ENCODE results near the gene ITPR2.
"Not testable (repeated sequence)": the region's sequence is repeated elsewhere in the genome, so short reads cannot be mapped to it uniquely, and the experiment has no call there.

ITPR2 gene

GRCh38 chr12:26359576-26359975 is 473.4 kb downstream of the ITPR2 start:
- DNase-seq (ENCODE audit: low read depth in 2 of 2): no peak

- no peak for DNase-seq (ENCODE audit: low read depth in 2 of 2)
Observed at GRCh38 chr12:26358651-26359050, 474.3 kb downstream of the ITPR2 start.

GRCh38 chr12:26347300-26347699 is 485.7 kb downstream of the ITPR2 start:
- DNase-seq (ENCODE audit: low read depth in 2 of 2): no peak

- DNase-seq (ENCODE audit: low read depth in 2 of 2): no peak
Observed at GRCh38 chr12:26346736-26347135, 486.3 kb downstream of the ITPR2 start.

- DNase-seq (ENCODE audit: low read depth in 2 of 2): no peak
Observed at GRCh38 chr12:26345471-26346003, 487.5 kb downstream of the ITPR2 start.

GRCh38 chr12:26341491-26341890 is 491.5 kb downstream of the ITPR2 start:
- no peak for DNase-seq (ENCODE audit: low read depth in 2 of 2)

- DNase-seq (ENCODE audit: low read depth in 2 of 2): no peak
Observed at GRCh38 chr12:26340649-26341048, 492.3 kb downstream of the ITPR2 start.

GRCh38 chr12:26339976-26340375 is 493.0 kb downstream of the ITPR2 start:
- no peak for DNase-seq (ENCODE audit: low read depth in 2 of 2)

- DNase-seq (ENCODE audit: low read depth in 2 of 2): no peak
Observed at GRCh38 chr12:26338586-26339572, 494.1 kb downstream of the ITPR2 start.

- no peak for DNase-seq (ENCODE audit: low read depth in 2 of 2)
Observed at GRCh38 chr12:26335651-26336050, 497.3 kb downstream of the ITPR2 start.

GRCh38 chr12:26334621-26335124 is 498.3 kb downstream of the ITPR2 start:
- DNase-seq (ENCODE audit: low read depth in 2 of 2): no peak

GRCh38 chr12:26331960-26332359 is 501.0 kb downstream of the ITPR2 start:
- DNase-seq (ENCODE audit: low read depth in 2 of 2): no peak

GRCh38 chr12:26331136-26331535 is 501.9 kb downstream of the ITPR2 start:
- no peak for DNase-seq (ENCODE audit: low read depth in 2 of 2)

- no peak for DNase-seq (ENCODE audit: low read depth in 2 of 2)
Observed at GRCh38 chr12:26327975-26328644, 504.9 kb downstream of the ITPR2 start.

GRCh38 chr12:26323673-26324072 is 509.3 kb downstream of the ITPR2 start:
- DNase-seq (ENCODE audit: low read depth in 2 of 2): no peak

- no peak for DNase-seq (ENCODE audit: low read depth in 2 of 2)
Observed at GRCh38 chr12:26319511-26319910, 513.5 kb downstream of the ITPR2 start.

- DNase-seq (ENCODE audit: low read depth in 2 of 2): no peak
Observed at GRCh38 chr12:26318661-26319068, 514.3 kb downstream of the ITPR2 start.

- DNase-seq (ENCODE audit: low read depth in 2 of 2): no peak
Observed at GRCh38 chr12:26317942-26318575, 514.9 kb downstream of the ITPR2 start.

GRCh38 chr12:26314103-26314502 is 518.9 kb downstream of the ITPR2 start:
- DNase-seq (ENCODE audit: low read depth in 2 of 2): not testable (repeated sequence)

GRCh38 chr12:26310489-26310888 is 522.5 kb downstream of the ITPR2 start:
- not testable (repeated sequence) for DNase-seq (ENCODE audit: low read depth in 2 of 2)

GRCh38 chr12:26309634-26310033 is 523.4 kb downstream of the ITPR2 start:
- DNase-seq (ENCODE audit: low read depth in 2 of 2): no peak

GRCh38 chr12:26304273-26304672 is 528.7 kb downstream of the ITPR2 start:
- DNase-seq (ENCODE audit: low read depth in 2 of 2): no peak
